Stimulated activated CD8-positive, alpha-beta memory T cell treated with anti-CD3 and anti-CD28 coated beads, Interleukin-4, amount 100 ng/mL, for 48 hours (primary cell): ENCODE results near the gene CALML3.

Source experiments
- DNase-seq: peaks from one replicate; pipeline ENCODE4 v3.0.0-alpha.2; 2020

The CALML3 gene

GRCh38 chr10:5508161-5508604 lies 16.6 kb upstream of the CALML3 start:
- DNase-seq, result no peak

GRCh38 chr10:5508786-5509185 lies 16.0 kb upstream of the CALML3 start:
- no peak for DNase-seq

DNA sequence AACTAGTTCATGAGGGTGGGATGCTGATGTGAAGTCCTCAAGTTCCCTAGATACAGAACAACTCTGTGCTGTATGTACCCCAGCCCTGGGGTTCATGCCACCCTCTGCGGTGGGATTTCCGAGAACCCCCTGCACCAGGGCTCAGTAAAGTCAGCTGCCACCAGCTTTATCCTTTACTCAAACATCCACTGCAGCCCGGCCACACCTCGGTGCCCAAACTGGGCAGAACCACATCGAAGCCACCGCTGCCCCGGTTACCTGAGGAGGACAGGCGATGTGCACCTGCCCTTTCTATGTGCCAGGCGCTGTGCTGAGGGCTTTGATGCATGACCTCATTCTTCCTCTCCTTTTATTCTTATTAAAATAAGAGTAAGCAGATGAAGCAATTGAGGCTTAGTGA lies 15.5 kb upstream of the CALML3 start:
- DNase-seq, result no peak

- DNase-seq, result no peak
Measured at GRCh38 chr10:5509691-5510090, 15.1 kb upstream of the CALML3 start.

GRCh38 chr10:5510281-5511072 lies 14.3 kb upstream of the CALML3 start:
- no peak for DNase-seq

DNA sequence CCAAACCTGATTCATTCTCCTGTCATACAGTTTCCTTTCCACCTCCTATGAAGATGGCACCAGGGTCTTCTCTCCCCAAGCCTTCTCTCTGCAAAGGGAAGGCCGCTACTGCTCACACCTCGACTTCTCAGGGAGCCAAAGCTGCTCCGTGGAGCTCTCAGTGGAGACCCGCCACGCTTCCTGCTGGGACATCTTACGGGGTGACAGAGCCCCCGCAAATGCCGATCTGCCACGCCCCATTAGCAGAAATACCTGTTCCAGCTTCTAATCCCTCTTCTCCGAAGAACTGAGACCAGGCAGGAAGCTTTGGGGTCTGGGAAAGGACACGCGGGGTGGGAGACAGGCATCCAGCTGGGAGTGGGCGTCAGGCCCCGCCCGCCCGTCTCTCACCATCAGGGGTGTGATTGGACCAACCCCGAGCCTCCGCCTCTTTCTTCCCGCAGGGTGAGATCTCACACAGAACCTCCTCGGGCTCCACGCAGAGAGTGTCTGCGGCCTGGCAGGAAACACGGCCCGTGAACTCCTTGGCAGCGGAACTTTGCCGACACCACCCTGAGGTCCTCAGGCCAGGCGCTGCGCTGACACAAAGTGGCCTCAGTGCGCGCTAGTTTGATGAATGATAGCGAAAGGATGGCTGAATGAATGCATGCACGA lies 13.4 kb upstream of the CALML3 start:
- no peak for DNase-seq

GRCh38 chr10:5511885-5512280 lies 12.9 kb upstream of the CALML3 start:
- DNase-seq, result no peak

- DNase-seq, result no peak
Measured at GRCh38 chr10:5512331-5512730, 12.4 kb upstream of the CALML3 start.

DNA sequence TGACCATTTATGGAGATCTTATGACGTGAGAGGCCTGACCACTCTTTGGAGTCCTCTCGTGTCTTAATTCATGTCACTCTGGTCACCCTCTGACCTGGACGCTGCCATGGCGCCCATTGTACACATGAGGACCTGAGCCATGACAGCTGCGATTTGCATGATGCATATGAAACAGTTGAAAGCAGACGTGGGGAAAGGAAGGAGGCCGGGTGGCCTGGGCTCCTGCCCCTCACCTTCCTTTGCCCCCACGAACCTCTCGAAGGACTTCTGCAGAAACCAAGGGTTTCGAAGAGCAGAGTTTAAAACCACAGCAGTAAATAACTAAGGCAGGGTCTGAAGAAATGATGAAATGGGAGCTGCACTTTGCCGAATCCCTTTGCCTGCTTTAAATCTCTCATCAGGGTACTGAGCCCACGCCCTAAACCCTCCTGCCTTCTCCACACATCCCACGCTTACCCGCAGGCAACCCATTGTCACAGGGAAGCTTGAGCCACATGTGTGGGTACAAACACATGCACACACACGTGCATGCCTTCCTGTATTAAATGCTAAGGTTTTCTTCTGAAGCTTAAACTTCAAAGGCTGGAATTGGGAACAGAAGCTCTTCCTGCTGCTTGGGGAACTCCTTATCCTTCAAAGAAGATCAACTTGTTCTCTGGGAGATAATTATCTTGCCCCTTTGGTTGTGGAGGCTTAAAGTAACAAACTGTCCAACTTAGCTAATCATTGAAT lies 11.7 kb upstream of the CALML3 start:
- peak; percentile 53 for DNase-seq

- no peak for DNase-seq
Measured at GRCh38 chr10:5514226-5514850, 10.4 kb upstream of the CALML3 start.

DNA sequence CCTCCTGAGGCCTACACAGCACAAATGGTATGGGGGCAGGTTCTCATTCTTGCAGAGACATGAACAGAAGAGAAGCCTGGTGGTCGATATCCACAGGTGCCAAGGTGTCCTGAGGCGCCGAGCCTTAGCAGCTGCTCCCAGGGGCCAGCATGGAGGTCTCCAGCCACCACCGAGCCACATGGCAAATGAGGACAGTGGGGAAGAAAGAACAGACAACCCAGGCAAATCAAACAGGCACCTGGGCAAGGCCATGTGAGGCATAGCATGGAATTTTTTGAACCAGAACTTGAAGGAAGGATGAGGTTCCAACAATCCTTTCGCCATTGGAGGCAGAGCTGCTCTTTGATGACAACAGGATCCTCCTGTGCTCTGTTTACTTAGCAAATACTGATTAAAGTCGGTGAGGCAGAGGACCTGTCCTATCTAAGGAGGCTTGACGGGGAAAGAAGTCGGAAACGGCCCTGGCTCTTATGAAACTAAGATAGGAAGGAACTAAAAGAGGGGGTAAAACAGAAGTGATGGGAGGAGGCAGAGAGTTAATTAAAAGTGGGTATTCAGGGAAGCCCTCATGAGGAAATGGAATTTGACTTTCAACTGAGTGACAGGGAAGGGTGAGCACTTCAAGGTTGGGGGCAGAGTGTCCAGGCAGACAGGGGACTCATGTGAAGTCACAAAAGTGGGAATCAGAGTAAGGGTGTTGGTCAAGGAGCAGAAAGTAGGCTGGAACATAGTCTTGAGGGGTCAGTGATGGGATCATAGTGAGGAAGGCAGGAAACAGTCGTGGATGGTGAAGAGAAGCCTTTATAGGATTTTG lies 8.6 kb upstream of the CALML3 start:
- DNase-seq, result no peak

DNA sequence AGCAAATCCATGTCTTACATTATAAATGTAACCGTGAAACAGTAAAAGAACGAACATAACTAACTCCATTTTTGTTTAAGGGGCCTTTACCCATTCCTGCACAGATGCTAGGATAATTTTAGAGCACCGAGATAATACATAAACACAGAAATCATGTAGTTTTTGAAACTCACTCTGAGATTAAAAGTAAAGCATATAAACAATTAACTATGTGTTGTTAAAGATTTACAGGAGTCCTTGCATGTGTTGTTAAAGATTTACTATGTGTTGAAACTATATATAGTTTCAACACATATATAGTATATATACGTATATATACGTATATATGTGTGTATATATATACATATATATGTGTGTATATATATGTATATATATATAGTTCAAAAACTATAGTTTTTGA lies 7.2 kb upstream of the CALML3 start:
- no peak for DNase-seq

- no peak for DNase-seq
Measured at GRCh38 chr10:5518143-5518542, 6.6 kb upstream of the CALML3 start.

- DNase-seq, result no peak
Measured at GRCh38 chr10:5519054-5519453, 5.7 kb upstream of the CALML3 start.

DNA sequence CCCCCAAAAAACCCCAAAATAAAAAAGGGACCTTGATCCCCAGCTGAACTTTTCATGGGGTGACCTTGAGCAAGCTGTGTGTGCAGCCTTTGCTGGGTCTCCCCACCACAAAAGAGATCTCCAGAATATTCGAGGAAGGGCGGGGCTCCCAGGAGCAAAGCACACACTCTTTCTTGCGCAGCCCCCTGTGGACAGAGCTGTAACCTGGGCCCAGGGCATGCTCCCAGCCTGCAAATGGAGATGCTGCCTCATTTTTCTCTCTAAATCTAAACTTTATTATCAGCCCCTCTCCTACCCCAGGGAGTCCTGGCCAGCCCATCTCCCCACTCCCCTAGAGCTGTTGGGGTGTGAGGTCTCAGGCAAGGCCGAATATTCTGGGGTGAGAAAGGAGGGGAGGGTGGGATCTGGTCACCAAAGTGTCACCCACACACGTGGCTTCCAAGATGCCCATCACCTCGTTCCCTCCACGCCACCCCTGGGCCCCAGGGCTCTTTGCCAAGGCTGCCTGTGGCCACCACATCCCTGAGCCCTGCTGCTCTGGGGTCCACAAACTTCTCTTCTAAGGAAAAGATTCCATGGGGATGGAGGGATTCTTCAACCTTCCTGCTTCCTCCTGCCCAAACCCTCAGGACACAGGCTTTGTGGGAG lies 1.7 kb upstream of the CALML3 start:
- no peak for DNase-seq

DNA sequence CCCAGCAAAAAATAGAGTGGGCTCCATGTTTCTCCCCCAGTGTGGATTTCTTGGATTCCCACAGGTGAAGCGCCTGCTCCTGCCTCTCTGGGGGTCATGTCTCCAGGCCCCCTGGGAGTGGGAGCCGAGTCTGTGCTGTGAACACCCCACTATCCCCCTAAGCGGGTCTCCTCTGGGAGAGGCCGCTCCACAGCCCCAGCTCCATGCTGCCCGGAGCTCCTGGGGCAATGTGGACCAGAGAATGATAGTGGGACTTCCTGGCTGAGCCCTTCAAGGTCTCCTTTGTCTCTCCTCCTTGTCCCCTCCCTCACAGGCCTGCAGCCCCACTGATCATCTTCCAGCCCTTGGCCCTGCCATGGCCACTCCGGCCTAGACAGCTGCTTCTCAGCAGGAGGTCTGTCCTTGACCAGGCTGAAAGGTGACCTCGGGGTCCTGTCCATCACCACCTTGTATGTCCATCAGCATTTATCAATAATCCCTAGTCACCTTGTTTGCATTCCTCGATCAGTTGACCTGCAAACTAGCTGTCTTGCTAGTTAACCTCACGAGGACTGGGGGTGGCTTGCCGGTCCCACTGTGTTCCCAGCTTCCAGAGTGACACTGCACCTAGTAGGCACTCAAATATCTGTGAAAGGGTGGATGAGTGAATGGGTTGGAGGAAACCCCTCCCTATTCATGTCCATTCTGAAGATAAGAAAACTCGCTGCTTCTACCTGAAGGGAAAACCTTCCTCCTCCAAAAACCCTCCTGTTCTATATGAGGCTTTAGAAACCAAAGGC lies 776 bp upstream of the CALML3 start:
- no peak for DNase-seq

- no peak for DNase-seq
Measured at GRCh38 chr10:5525561-5526341, 990 bp downstream of the CALML3 start.

DNA sequence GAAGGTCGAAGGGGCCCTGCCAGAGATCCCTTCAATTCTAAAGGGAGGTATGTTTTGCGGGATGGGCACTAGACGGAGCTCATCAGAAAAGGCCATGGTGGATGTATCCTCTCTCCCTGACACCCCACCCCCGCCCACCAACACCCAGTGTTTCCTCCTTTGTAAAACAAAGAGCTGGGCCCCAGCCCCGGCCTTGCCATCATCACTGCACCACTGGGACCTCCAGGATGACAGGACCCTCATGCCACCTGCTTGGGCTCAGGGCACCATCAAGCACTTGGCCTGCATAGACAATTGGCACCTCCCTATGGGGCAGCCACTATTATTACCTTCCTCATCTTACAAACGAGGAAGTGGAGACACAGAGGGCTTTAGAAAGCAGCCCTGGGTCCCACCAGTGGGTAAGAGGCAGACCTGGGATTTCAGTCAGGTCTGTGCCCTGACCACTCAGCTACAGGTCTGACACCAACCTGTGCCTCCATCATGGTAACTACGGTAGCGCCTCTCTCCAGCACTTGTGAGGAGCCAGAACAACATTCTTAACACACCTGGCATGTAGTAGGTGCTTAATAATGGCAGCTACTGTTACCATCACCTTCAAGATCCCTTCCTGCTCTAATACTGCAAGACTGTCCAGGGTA lies 2.0 kb downstream of the CALML3 start:
- no peak for DNase-seq

GRCh38 chr10:5527332-5528200 lies 2.8 kb downstream of the CALML3 start:
- no peak for DNase-seq
